ENCODE measurements around the gene INMT.

DNA sequence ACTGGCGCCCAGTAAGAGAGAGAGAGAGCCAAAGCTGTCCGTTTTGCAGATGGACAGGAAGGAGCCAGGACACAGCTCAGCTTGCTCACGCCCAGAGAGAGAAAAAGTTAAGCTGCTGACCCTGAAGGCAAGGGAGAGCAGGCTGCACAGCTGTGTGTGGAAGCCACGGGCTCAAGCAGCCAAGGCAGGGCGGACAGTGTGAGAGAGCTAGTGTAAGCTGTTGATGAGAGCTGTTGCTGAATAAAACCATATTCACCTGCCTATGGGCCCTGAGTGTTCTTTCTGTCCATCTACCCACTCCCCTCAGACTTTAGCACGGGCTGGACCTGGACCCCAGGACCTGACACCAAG lies 5.4 kb downstream of the INMT start:
- TF ChIP-seq GABPA (IDR thresholded peaks at IDR 0.05; ENCODE audit: low read depth), result no peak
- TF ChIP-seq, protein P1, sequence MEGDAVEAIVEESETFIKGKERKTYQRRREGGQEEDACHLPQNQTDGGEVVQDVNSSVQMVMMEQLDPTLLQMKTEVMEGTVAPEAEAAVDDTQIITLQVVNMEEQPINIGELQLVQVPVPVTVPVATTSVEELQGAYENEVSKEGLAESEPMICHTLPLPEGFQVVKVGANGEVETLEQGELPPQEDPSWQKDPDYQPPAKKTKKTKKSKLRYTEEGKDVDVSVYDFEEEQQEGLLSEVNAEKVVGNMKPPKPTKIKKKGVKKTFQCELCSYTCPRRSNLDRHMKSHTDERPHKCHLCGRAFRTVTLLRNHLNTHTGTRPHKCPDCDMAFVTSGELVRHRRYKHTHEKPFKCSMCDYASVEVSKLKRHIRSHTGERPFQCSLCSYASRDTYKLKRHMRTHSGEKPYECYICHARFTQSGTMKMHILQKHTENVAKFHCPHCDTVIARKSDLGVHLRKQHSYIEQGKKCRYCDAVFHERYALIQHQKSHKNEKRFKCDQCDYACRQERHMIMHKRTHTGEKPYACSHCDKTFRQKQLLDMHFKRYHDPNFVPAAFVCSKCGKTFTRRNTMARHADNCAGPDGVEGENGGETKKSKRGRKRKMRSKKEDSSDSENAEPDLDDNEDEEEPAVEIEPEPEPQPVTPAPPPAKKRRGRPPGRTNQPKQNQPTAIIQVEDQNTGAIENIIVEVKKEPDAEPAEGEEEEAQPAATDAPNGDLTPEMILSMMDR (IDR thresholded peaks at IDR 0.05; ENCODE audit: insufficient read depth, low read length), result no peak
- no peak for TF ChIP-seq REST (IDR thresholded peaks at IDR 0.05; ENCODE audit: insufficient replicate concordance, low read depth)

Data from HL-60 (cell line).